Smooth muscle cell (in vitro differentiated cells): ENCODE results near the gene PDP2. TPM values are rescaled to one million over a fixed set of nuclear protein-coding genes. Genes with fewer than 3 reads are reported as not detected.

Experiments
- DNase-seq: peaks from one replicate; lab custom pipeline; 2025; ENCODE audit not compliant: unreplicated experiment; lab: John Stamatoyannopoulos, UW
- H2AFZ ChIP-seq: fragments of 200-600 bp; sonication (generic); 2 replicates; pipeline ENCODE4 v1.6.0; 2016; ENCODE audit warnings: antibody characterized with exemption, low read depth, mild to moderate bottlenecking
- H3F3A ChIP-seq: fragments of 200-600 bp; sonication (generic); 2 replicates; pipeline ENCODE4 v1.6.0; 2017; ENCODE audit warnings: antibody characterized with exemption, low read depth
- H3K27ac ChIP-seq: fragments of 200-600 bp; sonication (generic); 2 replicates; pipeline ENCODE4 v1.5.1; 2016; ENCODE audit warnings: low read depth, mild to moderate bottlenecking
- H3K27me3 ChIP-seq: fragments of 200-600 bp; sonication (generic); 2 replicates; pipeline ENCODE4 v1.6.1; 2016; ENCODE audit warnings: low read depth, mild to moderate bottlenecking
- H3K36me3 ChIP-seq: fragments of 200-600 bp; sonication (generic); 2 replicates; pipeline ENCODE4 v1.5.1; 2016; ENCODE audit warnings: low read depth
- H3K4me1 ChIP-seq: fragments of 200-600 bp; sonication (generic); 2 replicates; pipeline ENCODE4 v1.5.1; 2016; ENCODE audit warnings: low read depth
- H3K4me2 ChIP-seq: fragments of 200-600 bp; sonication (generic); 2 replicates; pipeline ENCODE4 v1.6.0; 2016; ENCODE audit warnings: mild to moderate bottlenecking
- H3K4me3 ChIP-seq: fragments of 200-600 bp; sonication (generic); 2 replicates; pipeline ENCODE4 v1.5.1; 2016; ENCODE audit warnings: mild to moderate bottlenecking
- H3K79me2 ChIP-seq: fragments of 200-600 bp; sonication (generic); 2 replicates; pipeline ENCODE4 v1.6.0; 2016; ENCODE audit warnings: low read depth, mild to moderate bottlenecking
- H3K9ac ChIP-seq: fragments of 200-600 bp; sonication (generic); 2 replicates; pipeline ENCODE4 v1.6.0; 2016; ENCODE audit warnings: low read depth
- H3K9me3 ChIP-seq: fragments of 200-600 bp; sonication (generic); replicated peaks from 2 replicates; pipeline ENCODE4 v1.5.1; 2016; ENCODE audit warnings: low read depth
- H4K20me1 ChIP-seq: fragments of 200-600 bp; sonication (generic); 2 replicates; pipeline ENCODE4 v1.6.0; 2016; ENCODE audit warnings: low read depth
- WGBS: methylation state at CpG from one replicate; pipeline ENCODE4 v1.1.7; 2016; ENCODE audit warnings: low lambda C conversion rate; 5-methylcytosine and 5-hydroxymethylcytosine counted together
- polyA plus RNA-seq: library from polyadenylated mRNA; unstranded; fragments of >200 nt; fragmentation: Nextera tagmentation; extraction: Ambion mirVana; gene quantifications from 2 replicates; pipeline ENCODE4 v1.2.1, GENCODE V29; 2016
- total RNA-seq: library from RNA; depleted of rRNA; stranded (reverse); fragments of >200 nt; gene quantifications from 2 replicates; pipeline ENCODE4 v1.2.3, GENCODE V29; 2014
- TF ChIP-seq, protein P1 (sequence below): fragments of 200-600 bp; sonication (generic); IDR thresholded peaks from 2 replicates; pipeline ENCODE4 v1.5.1; 2017; ENCODE audit warnings: borderline replicate concordance, mild to moderate bottlenecking, antibody characterized with exemption; ENCODE audit not compliant: insufficient read depth, poor library complexity, severe bottlenecking

The PDP2 gene
- total and polyA plus RNA-seq, 2 experiments from 2014 or later = 1.1 to 5.7 TPM

DNA sequence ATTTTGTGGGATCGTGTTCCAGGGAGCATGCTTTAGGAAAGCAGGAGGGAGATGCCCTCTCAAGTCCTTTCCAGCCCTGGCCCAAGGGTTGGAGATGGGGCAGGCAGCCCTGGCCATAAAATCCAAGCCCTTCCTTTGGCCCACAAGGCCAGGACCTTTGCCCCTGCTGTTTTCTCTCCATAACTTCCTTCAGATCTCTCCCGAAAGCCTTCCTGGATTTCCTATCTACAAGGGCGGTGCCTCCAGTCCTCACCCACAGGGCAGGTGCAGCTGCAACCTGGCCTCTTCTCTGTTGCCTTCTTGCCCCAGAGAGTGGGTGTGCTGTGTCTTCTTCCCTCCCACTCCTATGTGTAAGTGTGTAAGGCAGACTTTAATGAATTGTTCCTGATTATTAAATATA, 8.5 kb upstream of the PDP2 start:
- Histone ChIP-seq H3K27me3 (no peaks in the 10 kb centered on the region), H3K4me1 (no peaks in the 10 kb centered on the region), H3K4me2 (no peak overlapping the region), H3K27ac (no peak overlapping the region), H3K9ac (no peak overlapping the region), H2AFZ (no peak overlapping the region), H3K36me3 (no peaks in the 10 kb centered on the region), H3K79me2 (no peaks in the 10 kb centered on the region), H4K20me1 (no peaks in the 10 kb centered on the region), H3K4me3 (no peak overlapping the region), H3K9me3 (no peaks in the 10 kb centered on the region), H3F3A (peaks cover 18% of the 10 kb centered on the region)
- TF ChIP-seq, protein P1, sequence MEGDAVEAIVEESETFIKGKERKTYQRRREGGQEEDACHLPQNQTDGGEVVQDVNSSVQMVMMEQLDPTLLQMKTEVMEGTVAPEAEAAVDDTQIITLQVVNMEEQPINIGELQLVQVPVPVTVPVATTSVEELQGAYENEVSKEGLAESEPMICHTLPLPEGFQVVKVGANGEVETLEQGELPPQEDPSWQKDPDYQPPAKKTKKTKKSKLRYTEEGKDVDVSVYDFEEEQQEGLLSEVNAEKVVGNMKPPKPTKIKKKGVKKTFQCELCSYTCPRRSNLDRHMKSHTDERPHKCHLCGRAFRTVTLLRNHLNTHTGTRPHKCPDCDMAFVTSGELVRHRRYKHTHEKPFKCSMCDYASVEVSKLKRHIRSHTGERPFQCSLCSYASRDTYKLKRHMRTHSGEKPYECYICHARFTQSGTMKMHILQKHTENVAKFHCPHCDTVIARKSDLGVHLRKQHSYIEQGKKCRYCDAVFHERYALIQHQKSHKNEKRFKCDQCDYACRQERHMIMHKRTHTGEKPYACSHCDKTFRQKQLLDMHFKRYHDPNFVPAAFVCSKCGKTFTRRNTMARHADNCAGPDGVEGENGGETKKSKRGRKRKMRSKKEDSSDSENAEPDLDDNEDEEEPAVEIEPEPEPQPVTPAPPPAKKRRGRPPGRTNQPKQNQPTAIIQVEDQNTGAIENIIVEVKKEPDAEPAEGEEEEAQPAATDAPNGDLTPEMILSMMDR = no peak
- no peak for DNase-seq
- WGBS = 95% methylated on average over 3 of the region's 3 CpGs

DNA sequence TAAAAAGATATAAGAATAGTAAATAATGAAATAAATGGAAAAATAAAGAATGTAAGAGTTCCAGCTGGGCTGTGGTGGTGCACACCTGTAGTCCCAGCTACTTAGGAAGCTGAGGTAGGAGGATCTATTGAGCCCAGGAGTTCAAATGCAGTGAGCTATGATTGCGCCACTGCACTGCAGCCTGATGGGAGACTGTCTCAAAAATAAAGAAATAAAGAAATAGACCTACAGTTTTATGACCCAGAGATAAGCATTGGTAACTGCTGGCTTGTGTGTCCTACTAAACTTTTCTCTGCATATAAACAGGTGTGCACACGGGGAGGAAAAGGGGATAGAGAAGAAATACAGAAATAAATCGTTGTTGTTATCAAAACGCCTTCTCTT, 7.8 kb upstream of the PDP2 start:
- Histone ChIP-seq H3K4me2 (peak overlapping the region; percentile 84), H2AFZ (peak overlapping the region; percentile 76), H3K9ac (no peak overlapping the region), H3K4me3 (peak overlapping the region; percentile 44), H3K9me3 (no peaks in the 10 kb centered on the region), H3K79me2 (no peaks in the 10 kb centered on the region), H3K27me3 (no peaks in the 10 kb centered on the region), H3K27ac (no peak overlapping the region), H4K20me1 (no peaks in the 10 kb centered on the region), H3K4me1 (no peaks in the 10 kb centered on the region), H3K36me3 (no peaks in the 10 kb centered on the region), H3F3A (peaks cover 18% of the 10 kb centered on the region)
- DNase-seq = no peak
- TF ChIP-seq, protein P1 = no peak
- 62% methylated on average over 4 of the region's 4 CpGs for WGBS

DNA sequence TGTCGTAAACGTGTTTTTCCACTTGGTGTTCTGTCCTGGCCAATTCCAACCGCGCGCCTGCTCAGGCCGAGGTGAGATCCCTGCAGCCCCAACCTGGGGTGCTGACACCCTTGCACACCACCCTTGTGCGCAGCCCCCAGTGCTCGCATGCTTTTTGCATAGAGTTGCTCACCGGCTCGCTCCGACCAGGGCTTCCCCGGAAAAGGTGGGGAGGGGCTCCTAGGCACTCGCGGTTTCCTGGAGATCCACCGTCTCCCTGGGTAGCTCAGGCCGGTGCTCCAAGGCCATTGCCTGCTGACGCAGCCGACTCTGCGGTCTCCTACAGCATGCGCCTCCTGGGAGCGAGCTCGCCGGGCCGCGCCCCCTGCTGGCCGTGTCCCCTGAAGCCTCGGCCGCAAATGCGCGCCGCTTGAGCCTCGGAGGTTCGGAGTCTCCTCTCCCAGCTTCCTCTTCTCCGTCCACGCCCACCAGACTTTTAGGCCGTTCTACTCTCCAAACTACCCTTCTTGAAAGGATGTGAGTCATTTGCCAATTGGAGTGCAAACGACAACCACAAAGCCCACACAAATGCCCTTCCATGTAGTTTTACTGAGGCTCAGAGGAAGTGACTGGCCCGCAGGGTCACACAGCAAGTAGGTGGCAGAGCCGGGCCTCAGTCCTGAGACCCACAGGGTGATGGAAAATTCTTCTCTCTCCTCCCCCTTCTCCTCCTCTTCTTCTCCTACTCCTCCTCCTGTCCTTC, 7.2 kb upstream of the PDP2 start:
- Histone ChIP-seq H3K9ac (no peak overlapping the region), H4K20me1 (no peaks in the 10 kb centered on the region), H3K9me3 (no peaks in the 10 kb centered on the region), H2AFZ (peak overlapping the region; percentile 76), H3K27ac (no peak overlapping the region), H3K79me2 (no peaks in the 10 kb centered on the region), H3K36me3 (no peaks in the 10 kb centered on the region), H3K4me1 (no peaks in the 10 kb centered on the region), H3F3A (peaks cover 20% of the 10 kb centered on the region), H3K27me3 (no peaks in the 10 kb centered on the region), H3K4me2 (peak overlapping the region; percentile 84), H3K4me3 (peak overlapping the region; percentile 44)
- peak; percentile 64 for DNase-seq
- TF ChIP-seq, protein P1 = peak; percentile 94
- 6% methylated on average over 29 of the region's 39 CpGs for WGBS

DNA sequence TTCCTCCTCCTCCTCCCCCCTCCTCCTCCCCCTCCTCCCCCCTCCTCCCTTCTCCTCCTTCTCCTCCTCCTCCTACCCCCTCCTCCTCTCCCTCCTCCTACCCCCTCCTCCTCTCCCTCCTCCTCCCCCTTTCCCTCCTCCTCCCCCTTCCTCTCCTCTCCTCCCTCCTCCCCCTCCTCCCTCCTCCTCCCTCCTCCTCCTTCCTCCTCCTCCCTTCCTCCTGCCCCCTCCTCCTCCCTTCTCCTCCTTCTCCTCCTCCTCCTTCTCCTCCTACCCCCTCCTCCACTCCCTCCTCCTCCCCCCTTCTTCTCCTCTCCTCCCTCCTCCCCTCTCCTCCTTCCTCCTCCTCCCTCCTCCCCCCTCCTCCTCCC, 6.6 kb upstream of the PDP2 start:
- Histone ChIP-seq H4K20me1 (no peaks in the 10 kb centered on the region), H3F3A (peaks cover 25% of the 10 kb centered on the region), H3K4me1 (no peaks in the 10 kb centered on the region), H3K27me3 (no peaks in the 10 kb centered on the region), H3K79me2 (no peaks in the 10 kb centered on the region), H3K9me3 (no peaks in the 10 kb centered on the region), H3K36me3 (no peaks in the 10 kb centered on the region), H2AFZ (no peak overlapping the region), H3K27ac (peak overlapping the region; percentile 65), H3K4me2 (no peak overlapping the region), H3K9ac (no peak overlapping the region), H3K4me3 (no peak overlapping the region)
- TF ChIP-seq, protein P1 = no peak
- DNase-seq = no peak
